Pancreas (tissue), 10 donors: Measurements from ENCODE around the gene VSTM2B. TPM values are rescaled to one million over a fixed set of nuclear protein-coding genes. Genes with fewer than 3 reads are reported as not detected.

ENCODE experiments used
- ATAC-seq, 4 donors: fragments of 200-7000 bp; cut with Tn5 transposase; one replicate each; pipeline versions ENCODE4 v1.8.0 to v1.9.1; 2020; ENCODE audit warnings: mild to moderate bottlenecking in 4 of 4, moderate library complexity in 4 of 4
- DNase-seq, 6 donors: peaks; one replicate each; pipeline ENCODE4 v3.0.0-alpha.2; 2020
- FAIRE-seq: peaks from 2 replicates; lab custom pipeline; 2012; peaks lifted over from hg19 to GRCh38; lab: Jason Lieb, UNC
- H3K27ac ChIP-seq, 4 donors: fragments of 200-600 bp; sonication (generic); 1 replicate in 3 of 4; 2 replicates in 1 of 4; pipeline versions ENCODE4 v1.5.0 to v1.8.0; 2020
- H3K27me3 ChIP-seq, 4 donors: fragments of 200-600 bp; one replicate each; pipeline ENCODE4 v1.8.0; 2021
- H3K36me3 ChIP-seq, 3 donors: fragments of 200-600 bp; sonication (generic) in 1 of 3; one replicate each; pipeline versions ENCODE4 v1.5.0 to v1.8.0; 2020 to 2021
- H3K4me1 ChIP-seq, 3 donors: fragments of 200-600 bp; one replicate each; pipeline ENCODE4 v1.8.0; 2021
- H3K4me3 ChIP-seq, 4 donors: fragments of 200-600 bp; sonication (generic) in 2 of 4; one replicate each; pipeline versions ENCODE4 v1.5.0 to v1.8.0; 2020 to 2021
- H3K9me3 ChIP-seq, 4 donors: fragments of 200-600 bp; one replicate each; pipeline ENCODE4 v1.8.0; 2021
- WGBS, 2 donors: extraction: QIAGEN DNeasy Blood & Tissue Kit; methylation state at CpG; one replicate each; pipeline ENCODE4 v1.1.7; 2013; 5-methylcytosine and 5-hydroxymethylcytosine counted together
- intact Hi-C, 3 donors: fragments of 100-400 bp; cut with DNase I; formaldehyde crosslinking; loops; one replicate each; pipeline versions ENCODE4 v1.11.1 to v1.14.2; 2022
- polyA plus RNA-seq, 2 donors: library from polyadenylated mRNA; stranded (reverse); fragments of 200-250 nt; gene quantifications; one replicate each; pipeline ENCODE4 v1.2.3, GENCODE V29; 2013
- total RNA-seq, 6 donors: library from RNA; stranded (reverse); fragmentation: NEBNext Ultra II Directional in 4 of 6; extraction: Animal tissue kit (Norgen Biotek cat#: 25700) in 4 of 6; gene quantifications; one replicate each; pipeline versions ENCODE4 v1.2.1 to v1.2.4, GENCODE V29; 2021 to 2023
- TF ChIP-seq, protein P1 (sequence below), 4 donors: fragments of 200-600 bp; sonication (generic) in 3 of 4; IDR thresholded peaks; one replicate each; pipeline versions ENCODE4 v1.5.0 to v1.8.0; 2021; ENCODE audit warnings: antibody characterized with exemption in 4 of 4
- donor health status: healthy with polysubstance abuse.
- donor health status: DM: no; HTN: no; CAD: no; lungs with moderate emphysema.
- donor health status: DM: no; HTN: no; CAD: no.
- donor health status: control.
- donor health status: control.
- donor health status: Bipolar disorder and iron deficiency.
- donor health status: DM: yes; HTN: yes; CAD: no.
- donor health status: DM: no; HTN: no; CAD: no.
- donor health status: DM: no; HTN: no; CAD: no.
- donor health status: DM: yes; HTN: yes; CAD: no.

The VSTM2B gene
- total and polyA plus RNA-seq, 8 donors, result 0.05 TPM; not detected in 7

DNA sequence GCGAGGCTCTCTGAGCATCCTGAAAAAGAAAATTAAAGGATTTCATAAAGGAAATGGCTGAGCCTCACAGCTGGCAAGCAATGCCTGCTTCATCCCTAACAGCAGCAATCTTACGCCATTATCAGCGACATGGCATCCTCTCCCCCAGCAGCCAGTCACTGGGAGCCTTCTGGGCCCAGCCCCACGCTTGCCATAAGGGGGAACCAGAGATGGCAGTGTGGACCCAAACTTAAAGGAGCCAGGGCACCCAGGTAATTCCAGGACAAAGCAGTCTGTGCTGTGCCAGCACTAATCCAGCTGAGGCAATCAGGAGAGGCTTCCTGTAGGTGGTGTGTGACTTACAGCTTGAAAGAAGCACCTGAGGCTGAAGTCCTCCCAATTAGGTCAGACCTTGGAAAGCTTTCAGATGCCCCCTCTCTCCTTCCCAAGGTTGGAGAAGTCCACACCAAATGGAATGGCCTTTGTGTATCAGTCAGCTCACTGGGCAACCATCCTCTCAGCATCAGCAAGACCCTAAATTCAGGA, 10.3 kb downstream of the VSTM2B start:
- Histone ChIP-seq H3K9me3 (no peaks in the 10 kb centered on the region), H3K4me1 (no peaks in the 10 kb centered on the region), H3K27me3 (no peaks in the 10 kb centered on the region), H3K4me3 (no peak overlapping the region), H3K27ac (no peak overlapping the region), H3K36me3 (no peaks in the 10 kb centered on the region)
- TF ChIP-seq, protein P1, sequence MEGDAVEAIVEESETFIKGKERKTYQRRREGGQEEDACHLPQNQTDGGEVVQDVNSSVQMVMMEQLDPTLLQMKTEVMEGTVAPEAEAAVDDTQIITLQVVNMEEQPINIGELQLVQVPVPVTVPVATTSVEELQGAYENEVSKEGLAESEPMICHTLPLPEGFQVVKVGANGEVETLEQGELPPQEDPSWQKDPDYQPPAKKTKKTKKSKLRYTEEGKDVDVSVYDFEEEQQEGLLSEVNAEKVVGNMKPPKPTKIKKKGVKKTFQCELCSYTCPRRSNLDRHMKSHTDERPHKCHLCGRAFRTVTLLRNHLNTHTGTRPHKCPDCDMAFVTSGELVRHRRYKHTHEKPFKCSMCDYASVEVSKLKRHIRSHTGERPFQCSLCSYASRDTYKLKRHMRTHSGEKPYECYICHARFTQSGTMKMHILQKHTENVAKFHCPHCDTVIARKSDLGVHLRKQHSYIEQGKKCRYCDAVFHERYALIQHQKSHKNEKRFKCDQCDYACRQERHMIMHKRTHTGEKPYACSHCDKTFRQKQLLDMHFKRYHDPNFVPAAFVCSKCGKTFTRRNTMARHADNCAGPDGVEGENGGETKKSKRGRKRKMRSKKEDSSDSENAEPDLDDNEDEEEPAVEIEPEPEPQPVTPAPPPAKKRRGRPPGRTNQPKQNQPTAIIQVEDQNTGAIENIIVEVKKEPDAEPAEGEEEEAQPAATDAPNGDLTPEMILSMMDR (IDR thresholded peaks at IDR 0.05), result no peak
- DNase-seq (no peak), ATAC-seq (no peak), FAIRE-seq (no peak)
- intact Hi-C loops, result no loop called here
- WGBS, 2 donors, result 55 to 58% methylated on average over 4 of the region's 4 CpGs

DNA sequence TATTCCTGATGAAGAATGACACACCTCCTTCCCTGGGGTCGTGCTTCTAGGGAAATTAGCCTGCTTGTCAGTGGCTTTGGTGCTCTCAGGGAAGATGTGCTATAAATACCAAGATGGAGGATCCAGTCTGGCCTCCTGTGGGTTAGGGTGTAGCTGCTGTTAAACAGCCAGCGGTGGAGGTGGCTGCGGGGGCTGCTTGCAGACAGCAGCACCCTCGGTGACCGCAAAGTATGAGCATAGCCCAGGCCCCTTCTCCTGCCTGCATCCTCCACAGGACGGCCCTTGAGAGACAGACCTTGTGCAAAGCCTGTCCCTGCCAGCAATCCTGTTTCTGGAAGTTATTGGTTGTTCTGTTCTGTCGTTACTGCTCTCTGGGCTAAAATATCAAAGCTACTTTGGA, 11.4 kb downstream of the VSTM2B start:
- ATAC-seq (no peak), FAIRE-seq (no peak), DNase-seq (peak in 1 of 6 donors; percentile 12)
- intact Hi-C loops, result no loop called here
- H3K9me3 ChIP-seq, result no peaks in the 10 kb centered on the region
- no peak overlapping the region for H3K27ac ChIP-seq
- no peaks in the 10 kb centered on the region for H3K36me3 ChIP-seq
- 48 to 63% methylated on average over 7 of the region's 7 CpGs for WGBS, 2 donors
- no peaks in the 10 kb centered on the region for H3K27me3 ChIP-seq
- no peaks in the 10 kb centered on the region for H3K4me1 ChIP-seq
- TF ChIP-seq, protein P1 (IDR thresholded peaks at IDR 0.05), result no peak
- no peak overlapping the region for H3K4me3 ChIP-seq

DNA sequence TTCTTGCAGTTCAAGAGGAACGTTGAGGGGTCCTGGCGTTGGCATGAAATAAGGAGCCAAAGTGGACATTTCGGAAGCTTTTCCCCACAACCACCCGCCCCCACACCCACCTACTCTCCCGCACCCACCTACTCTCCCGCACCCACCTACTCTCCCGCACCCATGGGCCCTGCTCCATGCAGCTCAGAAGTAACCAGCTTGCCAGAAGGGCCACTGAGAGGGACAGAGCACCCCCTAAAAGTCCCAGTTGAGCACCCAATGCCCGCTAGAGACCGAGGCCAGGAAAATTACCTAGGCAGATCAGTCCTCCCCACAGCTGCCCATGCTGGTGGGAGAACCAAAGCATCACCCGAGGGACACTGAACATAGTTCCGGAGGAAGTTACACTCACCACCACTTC, 11.8 kb downstream of the VSTM2B start:
- Histone ChIP-seq H3K4me3 (no peak overlapping the region), H3K27me3 (no peaks in the 10 kb centered on the region), H3K9me3 (no peaks in the 10 kb centered on the region), H3K27ac (no peak overlapping the region), H3K4me1 (no peaks in the 10 kb centered on the region), H3K36me3 (no peaks in the 10 kb centered on the region)
- DNase-seq, result peak in 1 of 6 donors; percentile 13
- 55 to 81% methylated on average over 11 of the region's 11 CpGs for WGBS, 2 donors
- TF ChIP-seq, protein P1 (IDR thresholded peaks at IDR 0.05), result no peak
- no peak for ATAC-seq
- intact Hi-C loops, result no loop called here
- FAIRE-seq, result no peak

DNA sequence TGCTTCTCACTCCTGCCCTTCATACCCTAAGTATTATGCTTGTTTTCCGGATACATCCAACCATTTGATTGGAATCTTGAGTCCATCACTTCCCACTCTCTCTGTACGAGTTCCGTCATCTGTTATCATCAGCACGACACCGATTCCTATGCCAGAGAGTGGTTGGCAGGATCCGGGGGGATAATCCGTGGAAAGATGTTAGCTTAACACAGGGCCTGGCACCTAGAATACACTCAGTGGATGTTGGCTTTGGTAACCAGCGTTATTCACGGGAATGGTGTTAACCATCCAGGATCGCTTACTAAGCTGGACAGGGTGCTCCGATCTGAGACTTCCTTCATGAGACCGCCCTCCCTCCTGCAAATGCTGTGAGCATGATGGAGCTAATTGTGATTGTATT, 12.4 kb downstream of the VSTM2B start:
- H3K27ac ChIP-seq, result no peak overlapping the region

DNA sequence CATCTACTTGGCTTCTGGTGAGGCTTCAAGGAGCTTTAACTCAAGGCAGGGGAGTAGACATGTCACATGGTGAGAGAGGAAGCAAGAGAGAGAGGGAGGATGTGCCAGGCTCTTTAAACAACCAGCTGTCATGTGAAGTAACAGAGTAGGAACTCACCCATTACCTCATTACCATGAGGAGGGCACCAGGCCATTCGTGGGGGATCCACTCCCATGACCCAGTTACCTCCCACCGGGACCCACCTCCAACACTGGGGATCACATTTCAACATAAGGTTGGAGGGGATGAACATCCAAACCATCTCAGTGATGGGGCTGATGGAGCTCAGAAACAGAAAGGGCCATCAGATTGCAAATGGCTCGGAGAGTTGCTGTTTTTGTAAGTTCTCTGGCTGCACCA, 12.9 kb downstream of the VSTM2B start:
- intact Hi-C loops, result no loop called here
- WGBS, 2 donors, result 39 to 61% methylated on average over 3 of the region's 3 CpGs
- FAIRE-seq, result no peak

More for the DNA sequence above, 12.4 kb downstream of the VSTM2B start:
- Histone ChIP-seq H3K9me3 (no peaks in the 10 kb centered on the region), H3K27me3 (no peaks in the 10 kb centered on the region), H3K4me1 (no peaks in the 10 kb centered on the region), H3K4me3 (no peak overlapping the region), H3K36me3 (no peaks in the 10 kb centered on the region)
- FAIRE-seq (no peak), ATAC-seq (no peak), DNase-seq (peak in 1 of 6 donors; percentile 3)
- intact Hi-C loops, result no loop called here
- WGBS, 2 donors, result 78 to 82% methylated on average over 12 of the region's 12 CpGs
- TF ChIP-seq, protein P1 (IDR thresholded peaks at IDR 0.05), result no peak

More for the DNA sequence above, 12.9 kb downstream of the VSTM2B start:
- DNase-seq (peak in 1 of 6 donors; percentile 10), ATAC-seq (no peak)
- no peak overlapping the region for H3K27ac ChIP-seq
- H3K4me1 ChIP-seq, result no peaks in the 10 kb centered on the region
- H3K36me3 ChIP-seq, result no peaks in the 10 kb centered on the region
- no peaks in the 10 kb centered on the region for H3K27me3 ChIP-seq
- no peak overlapping the region for H3K4me3 ChIP-seq
- TF ChIP-seq, protein P1 (IDR thresholded peaks at IDR 0.05), result no peak
- no peaks in the 10 kb centered on the region for H3K9me3 ChIP-seq
